IPS-18a (cell line): ENCODE data around the gene HOXA13.

Experiments used
- H3K27ac ChIP-seq: one replicate; pipeline ENCODE4 v1.5.1; 2013; ENCODE audit warnings: low read length
- H3K27me3 ChIP-seq: one replicate; pipeline ENCODE4 v1.6.1; 2013; ENCODE audit warnings: mild to moderate bottlenecking, low read length; ENCODE audit not compliant: control insufficient read depth, insufficient read depth
- H3K36me3 ChIP-seq: one replicate; pipeline ENCODE4 v1.6.1; 2013; ENCODE audit warnings: low read depth, low read length; ENCODE audit not compliant: control insufficient read depth
- H3K4me1 ChIP-seq: one replicate; pipeline ENCODE4 v1.6.1; 2013; ENCODE audit warnings: low read depth, low read length; ENCODE audit not compliant: control insufficient read depth
- H3K4me3 ChIP-seq: one replicate; pipeline ENCODE4 v1.5.1; 2013; ENCODE audit warnings: low read length
- H3K9ac ChIP-seq: one replicate; pipeline ENCODE4 v1.6.1; 2013; ENCODE audit warnings: mild to moderate bottlenecking, low read length, moderate library complexity
- H3K9me3 ChIP-seq: one replicate; pipeline ENCODE4 v1.6.1; 2013; ENCODE audit warnings: low read depth, low read length; ENCODE audit not compliant: control insufficient read depth

The HOXA13 gene

DNA sequence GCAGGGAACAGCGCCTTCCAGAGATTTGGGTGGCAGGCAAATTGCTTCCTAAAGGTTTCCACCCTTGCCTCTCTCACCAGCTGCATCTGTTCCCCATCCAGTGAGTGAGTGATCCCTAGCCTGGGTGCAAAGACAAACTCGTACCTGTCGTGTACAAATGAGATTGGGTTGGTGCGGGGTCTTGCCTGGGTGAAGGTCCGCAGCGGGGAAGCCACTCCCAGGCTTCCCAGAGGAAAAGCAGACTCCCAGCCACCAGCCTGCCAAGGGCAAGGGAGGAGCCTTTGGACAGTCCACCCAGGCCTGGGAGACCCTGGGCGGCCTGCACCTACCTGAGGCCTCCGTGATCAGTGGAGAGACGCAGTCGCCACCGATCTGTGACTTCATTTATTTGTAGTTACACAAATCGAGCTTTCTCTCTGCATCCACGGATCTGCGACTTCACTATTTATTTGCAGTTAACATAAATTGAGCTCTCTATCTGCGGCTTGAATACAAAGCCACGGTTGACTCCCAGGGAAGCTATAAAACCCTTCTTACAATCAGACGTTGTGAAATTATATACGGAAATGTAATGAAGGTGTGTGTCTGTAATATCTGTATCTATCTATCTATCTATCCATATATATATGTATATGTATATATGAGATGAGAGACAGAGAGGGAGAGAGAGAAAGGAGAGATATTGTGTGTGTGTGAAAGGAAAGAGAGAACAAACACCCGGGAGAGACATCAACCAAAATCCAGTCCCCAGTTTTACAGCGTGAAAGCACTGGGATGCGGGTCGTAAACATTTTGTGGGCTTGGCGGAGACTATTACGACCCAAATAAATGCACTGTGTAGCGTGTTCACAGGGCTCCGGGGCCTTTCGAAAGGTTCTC lies 40.4 kb downstream of the HOXA13 start:
- Histone ChIP-seq H3K27me3 (peaks cover 100% of the 10 kb centered on the region), H3K9ac (no peak overlapping the region), H3K4me1 (peaks cover 3% of the 10 kb centered on the region), H3K4me3 (no peak overlapping the region), H3K27ac (no peak overlapping the region), H3K9me3 (no peaks in the 10 kb centered on the region), H3K36me3 (no peaks in the 10 kb centered on the region)

DNA sequence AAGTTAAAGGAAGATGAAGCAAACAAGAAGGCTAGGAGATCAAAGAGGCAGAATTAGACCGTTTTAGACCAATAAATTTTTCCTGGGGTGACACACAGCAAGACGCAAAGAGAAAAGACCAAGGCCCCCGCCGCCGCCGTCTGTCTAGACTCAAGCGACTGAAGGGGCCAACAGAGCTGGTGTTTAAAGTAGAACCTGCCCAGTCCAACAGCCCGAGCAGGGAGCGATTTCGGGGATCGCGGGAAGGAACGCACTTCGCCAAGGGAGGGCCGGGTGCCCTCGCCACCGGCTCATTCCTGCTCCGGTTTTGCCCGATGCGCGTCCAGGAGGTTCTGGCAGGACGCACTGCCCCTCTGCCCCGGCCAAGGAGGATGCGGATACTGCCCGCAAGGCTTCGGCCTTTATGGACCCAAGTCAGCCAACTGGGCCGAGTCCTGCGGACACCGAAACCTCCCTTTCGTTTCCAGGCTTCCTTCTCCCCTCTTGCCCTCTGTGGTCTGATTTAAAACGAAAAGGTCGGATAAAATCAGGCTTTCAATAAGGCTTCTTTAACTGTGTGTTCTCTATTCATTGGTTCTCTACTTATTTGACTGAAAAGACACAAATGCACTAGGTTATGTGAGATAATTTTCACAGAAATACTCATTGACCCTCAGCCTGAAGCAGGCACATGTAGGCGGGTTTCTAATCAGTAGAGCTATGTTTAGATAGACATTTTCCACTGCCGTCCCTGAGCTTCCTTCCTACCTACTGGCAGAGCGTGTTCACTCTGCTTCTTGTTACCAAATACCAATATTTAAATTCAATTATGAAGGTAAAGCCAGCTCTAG lies 41.2 kb downstream of the HOXA13 start:
- Histone ChIP-seq H3K4me1 (peaks cover 3% of the 10 kb centered on the region), H3K36me3 (no peaks in the 10 kb centered on the region), H3K27ac (no peak overlapping the region), H3K4me3 (no peak overlapping the region), H3K9ac (no peak overlapping the region), H3K27me3 (peaks cover 100% of the 10 kb centered on the region), H3K9me3 (no peaks in the 10 kb centered on the region)

DNA sequence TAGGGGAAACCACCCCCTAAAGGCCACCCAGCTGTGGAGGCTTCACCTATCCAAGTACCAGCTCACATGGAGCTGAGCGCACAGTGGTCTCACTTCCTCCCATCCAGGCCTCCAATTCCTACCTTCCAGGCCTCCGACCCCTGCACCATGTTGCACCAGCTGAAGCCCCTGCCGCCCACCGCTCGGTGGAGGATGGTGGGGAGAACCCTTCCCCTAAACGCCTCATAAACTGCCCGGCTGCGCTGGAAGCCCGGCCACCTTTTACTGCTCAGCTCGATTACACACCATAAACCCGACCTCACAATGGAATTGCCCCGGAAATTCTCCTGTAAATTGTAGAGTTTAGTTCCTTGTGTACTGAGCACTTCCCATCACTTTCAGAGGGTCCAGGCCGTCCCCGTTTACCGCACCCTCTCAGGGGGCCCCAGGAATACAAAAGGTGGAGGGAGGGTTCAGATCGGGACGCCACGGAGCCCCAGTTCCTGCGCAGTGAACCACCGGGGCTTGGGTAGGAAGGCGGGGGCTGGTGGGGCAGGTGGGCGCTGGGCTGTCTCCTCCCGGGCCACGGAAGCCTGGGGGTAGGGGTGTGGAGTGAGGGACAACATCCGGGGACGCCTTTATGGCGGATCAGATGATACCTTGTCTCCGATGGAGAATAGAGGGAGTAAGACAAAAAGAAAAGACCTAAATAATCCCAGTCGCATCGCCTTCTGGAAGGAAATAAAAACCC lies 42.0 kb downstream of the HOXA13 start:
- no peak overlapping the region for H3K4me3 ChIP-seq
- H3K36me3 ChIP-seq = no peaks in the 10 kb centered on the region
- H3K9me3 ChIP-seq = no peaks in the 10 kb centered on the region
- H3K27me3 ChIP-seq = peaks cover 100% of the 10 kb centered on the region
- peaks cover 3% of the 10 kb centered on the region for H3K4me1 ChIP-seq
- no peak overlapping the region for H3K9ac ChIP-seq
- H3K27ac ChIP-seq = no peak overlapping the region

DNA sequence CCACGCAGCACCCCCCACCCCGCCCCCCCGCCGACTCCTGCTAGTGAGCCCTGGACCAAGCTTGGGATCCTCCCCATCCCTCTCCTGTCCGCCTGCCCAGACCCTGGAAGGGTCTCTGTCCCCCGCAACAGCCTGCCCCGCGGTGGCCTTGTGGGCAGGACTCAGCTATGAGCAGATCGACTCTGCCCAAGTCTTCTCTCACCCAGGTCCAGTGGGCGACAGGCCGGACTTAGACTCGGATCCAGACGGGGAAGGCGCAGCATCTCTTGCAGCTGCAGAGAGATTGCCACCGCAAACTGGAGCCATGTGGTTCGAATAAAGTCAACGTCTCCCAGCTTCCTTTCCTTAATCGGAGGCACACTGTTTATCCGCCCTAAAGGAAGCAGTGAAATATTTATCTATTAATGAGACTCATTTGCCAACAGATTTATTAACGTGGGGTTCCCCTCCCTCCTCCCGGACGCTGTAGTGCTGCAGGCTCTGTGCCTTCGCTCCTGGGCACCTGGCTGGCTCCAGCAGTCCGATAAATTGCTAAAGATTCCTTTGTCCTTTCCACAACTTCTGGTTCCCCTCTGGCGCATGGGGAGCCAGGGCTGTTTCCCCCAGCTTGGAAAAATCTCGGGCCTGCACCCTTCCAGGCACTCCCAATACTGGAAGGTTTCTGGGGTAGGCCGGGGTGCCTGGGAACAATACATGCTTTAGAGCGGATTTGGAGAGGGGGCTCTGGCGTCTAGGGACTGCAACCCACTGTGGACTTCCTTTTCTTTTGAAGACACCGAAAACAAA lies 42.8 kb downstream of the HOXA13 start:
- Histone ChIP-seq H3K27ac (no peak overlapping the region), H3K4me1 (peaks cover 3% of the 10 kb centered on the region), H3K9me3 (no peaks in the 10 kb centered on the region), H3K36me3 (no peaks in the 10 kb centered on the region), H3K4me3 (no peak overlapping the region), H3K27me3 (peaks cover 100% of the 10 kb centered on the region), H3K9ac (no peak overlapping the region)

DNA sequence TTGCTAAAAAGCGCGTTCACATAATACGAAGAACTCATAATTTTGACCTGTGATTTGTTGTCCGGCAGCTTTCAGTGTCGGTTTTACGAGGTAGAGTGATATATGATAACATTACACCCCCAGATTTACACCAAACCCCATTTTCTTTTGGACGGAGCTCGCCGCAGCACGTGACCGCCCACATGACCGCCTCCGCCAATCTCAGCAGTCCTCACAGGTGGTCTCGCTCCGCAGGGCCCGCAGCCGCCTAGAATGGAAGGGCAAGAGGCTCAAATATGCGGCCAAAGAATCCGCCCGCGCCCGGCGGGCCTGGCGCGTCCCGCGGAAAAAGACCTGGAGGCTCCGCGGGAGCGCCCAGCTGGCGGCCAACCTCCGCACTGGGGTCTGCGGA lies 43.4 kb downstream of the HOXA13 start, which contains the start of gene HOXA7:
HOXA7 (minus strand) TSS at position 168 of the 391 bp plus-strand sequence; CDS start at position 38, 130 bp downstream.
- peaks cover 3% of the 10 kb centered on the region for H3K4me1 ChIP-seq
- no peaks in the 10 kb centered on the region for H3K36me3 ChIP-seq
- no peak within 1 kb of the TSS for H3K27ac ChIP-seq
- H3K27me3 ChIP-seq = peaks cover 100% of the 10 kb centered on the region
- no peak within 1 kb of the TSS for H3K9ac ChIP-seq
- H3K4me3 ChIP-seq = peak within 1 kb of the TSS; percentile 51
- H3K9me3 ChIP-seq = no peaks in the 10 kb centered on the region

DNA sequence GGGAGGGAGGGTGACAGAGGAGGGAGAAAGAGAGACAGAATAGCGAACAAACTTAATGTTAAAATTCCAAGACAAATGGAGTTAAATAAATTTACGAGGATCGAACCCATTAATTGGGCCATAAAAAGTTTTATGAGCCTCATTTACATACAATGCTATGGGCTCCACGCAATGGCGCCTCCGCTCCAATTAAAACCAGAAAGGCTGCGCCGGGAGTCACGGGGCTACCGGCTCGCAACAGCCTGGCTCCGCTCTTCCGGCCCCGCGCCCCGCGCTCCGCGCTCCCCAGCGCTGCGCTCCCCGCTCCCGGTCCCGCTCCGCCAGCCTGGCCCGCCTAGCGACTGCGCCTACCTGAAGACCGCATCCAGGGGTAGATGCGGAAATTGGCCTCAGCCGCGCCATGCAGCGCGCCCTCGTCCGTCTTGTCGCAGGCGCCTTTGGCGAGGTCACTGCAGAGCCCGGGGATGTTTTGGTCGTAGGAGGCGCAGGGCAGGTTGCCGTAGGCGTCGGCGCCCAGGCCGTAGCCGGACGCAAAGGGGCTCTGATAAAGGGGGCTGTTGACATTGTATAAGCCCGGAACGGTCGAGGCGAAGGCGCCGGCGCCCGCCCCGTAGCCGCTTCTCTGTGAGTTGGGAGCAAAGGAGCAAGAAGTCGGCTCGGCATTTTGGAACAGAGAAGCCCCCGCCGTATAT lies 43.9 kb downstream of the HOXA13 start:
- H3K4me3 ChIP-seq = peak overlapping the region; percentile 51
- no peaks in the 10 kb centered on the region for H3K9me3 ChIP-seq
- no peak overlapping the region for H3K27ac ChIP-seq
- no peak overlapping the region for H3K9ac ChIP-seq
- H3K4me1 ChIP-seq = peaks cover 3% of the 10 kb centered on the region
- H3K36me3 ChIP-seq = no peaks in the 10 kb centered on the region
- peaks cover 100% of the 10 kb centered on the region for H3K27me3 ChIP-seq

DNA sequence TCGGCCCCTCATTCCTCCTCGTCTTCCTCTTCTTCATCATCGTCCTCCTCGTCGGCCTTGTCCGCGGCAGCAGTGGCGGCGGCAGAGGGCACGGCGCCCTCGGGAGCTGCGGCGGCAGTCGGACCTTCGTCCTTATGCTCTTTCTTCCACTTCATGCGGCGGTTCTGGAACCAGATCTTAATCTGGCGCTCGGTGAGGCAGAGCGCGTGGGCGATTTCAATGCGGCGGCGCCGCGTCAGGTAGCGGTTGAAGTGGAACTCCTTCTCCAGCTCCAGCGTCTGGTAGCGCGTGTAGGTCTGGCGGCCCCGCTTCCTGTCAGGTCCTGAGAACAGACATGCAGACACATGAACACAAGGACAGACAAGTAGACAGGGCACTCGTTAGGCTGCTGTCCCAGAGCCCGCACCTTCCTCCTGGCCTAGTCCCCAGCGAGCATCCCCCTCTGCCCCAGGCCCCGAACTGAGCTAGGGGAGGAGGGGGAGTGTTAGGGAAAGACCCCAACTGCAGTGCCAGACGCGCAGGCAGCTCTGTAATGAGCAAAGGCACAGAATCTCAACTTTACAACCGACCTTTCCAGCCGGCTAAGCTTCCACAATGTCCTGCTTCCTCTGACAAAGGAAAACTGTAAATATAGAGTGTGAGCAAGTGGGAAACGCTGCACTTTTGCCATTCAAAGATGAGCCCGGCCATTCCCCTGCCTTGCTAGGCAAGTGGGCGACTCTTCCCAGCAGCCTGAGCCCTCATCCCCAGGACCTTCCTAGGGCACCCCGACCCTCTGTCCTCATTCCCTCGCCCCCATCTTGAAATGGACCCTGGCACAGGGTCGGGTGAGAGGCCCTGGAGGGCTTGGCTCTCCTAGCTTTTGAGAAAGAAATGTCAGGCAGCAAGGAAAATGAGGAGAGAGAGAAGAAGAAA lies 44.7 kb downstream of the HOXA13 start:
- Histone ChIP-seq H3K4me1 (peaks cover 3% of the 10 kb centered on the region), H3K36me3 (no peaks in the 10 kb centered on the region), H3K9ac (no peak overlapping the region), H3K27ac (no peak overlapping the region), H3K9me3 (no peaks in the 10 kb centered on the region), H3K4me3 (no peak overlapping the region), H3K27me3 (peaks cover 100% of the 10 kb centered on the region)

DNA sequence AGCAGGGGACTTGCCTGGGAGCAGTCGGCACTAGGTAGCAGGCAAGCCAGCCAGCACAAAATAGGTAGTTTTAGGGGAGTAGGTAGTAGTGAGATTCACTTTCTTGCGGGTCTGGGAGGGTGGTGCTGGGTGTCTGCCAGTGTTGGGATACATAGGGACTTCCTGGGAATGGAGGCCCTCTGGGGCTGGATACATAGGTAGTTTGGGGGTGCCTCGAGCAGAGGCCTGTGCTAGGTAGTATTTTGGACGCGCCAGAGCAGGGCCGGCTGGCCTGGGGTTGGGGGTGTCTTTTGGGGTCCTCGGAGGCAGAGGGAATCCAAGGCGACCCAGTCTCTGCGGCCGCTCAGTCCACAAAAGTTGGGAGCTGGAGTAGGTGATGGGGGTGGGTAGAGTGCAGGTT lies 45.5 kb downstream of the HOXA13 start:
- no peaks in the 10 kb centered on the region for H3K36me3 ChIP-seq
- no peak overlapping the region for H3K9ac ChIP-seq
- peaks cover 3% of the 10 kb centered on the region for H3K4me1 ChIP-seq
- H3K27ac ChIP-seq = no peak overlapping the region
- no peaks in the 10 kb centered on the region for H3K9me3 ChIP-seq
- H3K27me3 ChIP-seq = peaks cover 100% of the 10 kb centered on the region
- no peak overlapping the region for H3K4me3 ChIP-seq

DNA sequence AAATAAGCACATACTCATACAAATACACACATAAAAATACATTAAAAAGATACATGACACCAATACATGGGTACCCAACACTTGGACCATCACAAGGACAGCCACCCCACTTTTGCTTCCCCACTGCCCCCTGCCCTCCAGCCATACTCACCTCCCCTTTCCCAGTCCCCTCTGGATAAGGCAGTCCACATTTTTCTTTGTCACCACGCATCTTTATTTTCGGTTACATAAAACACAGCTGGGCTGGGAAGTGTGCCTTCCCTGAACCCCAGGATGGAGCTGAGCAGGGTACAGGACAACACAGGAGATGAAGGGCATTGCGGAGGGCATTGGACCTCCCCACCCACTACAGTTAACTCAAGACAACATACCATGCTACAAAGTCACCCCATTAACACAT lies 46.4 kb downstream of the HOXA13 start:
- Histone ChIP-seq H3K36me3 (no peaks in the 10 kb centered on the region), H3K27me3 (peaks cover 100% of the 10 kb centered on the region), H3K9ac (no peak overlapping the region), H3K4me1 (peaks cover 3% of the 10 kb centered on the region), H3K9me3 (no peaks in the 10 kb centered on the region), H3K4me3 (no peak overlapping the region), H3K27ac (no peak overlapping the region)
